HepG2 (cell line): ENCODE data around the gene DHX8. TPM values are rescaled to one million over a fixed set of nuclear protein-coding genes. Genes with fewer than 3 reads are reported as not detected.

Experiments
- ATM ChIP-seq: fragments of 450-650 bp; IDR thresholded peaks from 2 replicates; pipeline ENCODE4 v1.7.1; 2017; ENCODE audit warnings: mild to moderate bottlenecking, borderline replicate concordance
- DRAP1 ChIP-seq: IDR thresholded peaks from 2 replicates; pipeline ENCODE4 v1.6.1; 2016; ENCODE audit warnings: missing genetic modification reagents, missing compliant biosample characterization
- KAT7 ChIP-seq: IDR thresholded peaks from 2 replicates; pipeline ENCODE4 v1.6.1; 2018; ENCODE audit warnings: borderline replicate concordance, missing compliant biosample characterization
- KLF9 ChIP-seq: IDR thresholded peaks from 2 replicates; pipeline ENCODE4 v1.6.1; 2016; ENCODE audit warnings: low read depth
- KMT2B ChIP-seq: IDR thresholded peaks from 2 replicates; pipeline ENCODE4 v1.6.1; 2016; ENCODE audit warnings: missing genetic modification reagents, missing compliant biosample characterization
- MTF2 ChIP-seq: sonication (generic); formaldehyde crosslinking; IDR thresholded peaks from 2 replicates; pipeline ENCODE4 v1.5.0; 2020; ENCODE audit warnings: missing genetic modification reagents, borderline replicate concordance
- MYNN ChIP-seq: sonication (generic); formaldehyde crosslinking; IDR thresholded peaks from 2 replicates; pipeline ENCODE4 v1.4.0; 2020; ENCODE audit warnings: mild to moderate bottlenecking, low read depth, missing genetic modification reagents
- SALL1 ChIP-seq: sonication (generic); formaldehyde crosslinking; IDR thresholded peaks from 2 replicates; pipeline ENCODE4 v1.8.0; 2022; ENCODE audit warnings: mild to moderate bottlenecking, missing genetic modification reagents
- SP4 ChIP-seq: sonication (generic); formaldehyde crosslinking; IDR thresholded peaks from 2 replicates; pipeline ENCODE4 v1.8.1; 2023; ENCODE audit warnings: mild to moderate bottlenecking, missing genetic modification reagents
- SPEN ChIP-seq: sonication (generic); formaldehyde crosslinking; IDR thresholded peaks from 2 replicates; pipeline ENCODE4 v1.5.1; 2020; ENCODE audit warnings: low read depth, mild to moderate bottlenecking, missing genetic modification reagents
- SRF ChIP-seq: IDR thresholded peaks from 2 replicates; pipeline ENCODE4 v1.6.1; 2011; ENCODE audit warnings: mild to moderate bottlenecking, low read depth, low read length, moderate library complexity
- TBX3 ChIP-seq: fragments of 450-650 bp; IDR thresholded peaks from 2 replicates; pipeline ENCODE4 v1.6.1; 2017; ENCODE audit warnings: antibody characterized with exemption, mild to moderate bottlenecking, inconsistent platforms, borderline replicate concordance
- ZBTB33 ChIP-seq: sonication (generic); formaldehyde crosslinking; IDR thresholded peaks from 2 replicates; pipeline ENCODE4 v1.4.0; 2020; ENCODE audit warnings: missing genetic modification reagents
- ZMYM3 ChIP-seq: sonication (generic); formaldehyde crosslinking; IDR thresholded peaks from 2 replicates; pipeline ENCODE4 v1.5.1; 2020; ENCODE audit warnings: mild to moderate bottlenecking, missing genetic modification reagents
- ZMYM4 ChIP-seq: sonication (generic); formaldehyde crosslinking; IDR thresholded peaks from 2 replicates; pipeline ENCODE4 v1.8.1; 2023; ENCODE audit warnings: mild to moderate bottlenecking, missing genetic modification reagents
- ZNF10 ChIP-seq: sonication (generic); formaldehyde crosslinking; IDR thresholded peaks from 2 replicates; pipeline ENCODE4 v1.4.0; 2020; ENCODE audit warnings: mild to moderate bottlenecking, low read depth, missing genetic modification reagents, borderline replicate concordance
- ZNF256 ChIP-seq: sonication (generic); formaldehyde crosslinking; conservative IDR thresholded peaks from 2 replicates; pipeline ENCODE4 v1.4.0; 2020; ENCODE audit warnings: missing genetic modification reagents
- ZNF362 ChIP-seq: sonication (generic); formaldehyde crosslinking; IDR thresholded peaks from 2 replicates; pipeline ENCODE4 v1.4.0; 2020; ENCODE audit warnings: missing genetic modification reagents, mild to moderate bottlenecking, borderline replicate concordance
- ZNF557 ChIP-seq: sonication (generic); formaldehyde crosslinking; IDR thresholded peaks from 2 replicates; pipeline ENCODE4 v1.4.0; 2020; ENCODE audit warnings: missing genetic modification reagents
- ZNF570 ChIP-seq: sonication (generic); formaldehyde crosslinking; IDR thresholded peaks from 2 replicates; pipeline ENCODE4 v1.4.0; 2020; ENCODE audit warnings: mild to moderate bottlenecking, missing genetic modification reagents, borderline replicate concordance
- ZNF781 ChIP-seq: sonication (generic); formaldehyde crosslinking; IDR thresholded peaks from 2 replicates; pipeline ENCODE4 v1.5.1; 2020; ENCODE audit warnings: borderline replicate concordance, mild to moderate bottlenecking, missing genetic modification reagents; ENCODE audit errors: not compliant biosample characterization
- polyA plus RNA-seq, 8 experiments: library from polyadenylated mRNA; depleted of rRNA in 3 of 8; stranded (reverse) in 7 of 8; unstranded in 1 of 8; fragments of >200 nt; fragmentation: Illumina TruSeq in 4 of 8; extraction: Trizol in 4 of 8; gene quantifications; 2 replicates each; pipeline versions ENCODE4 v1.2.1 to v1.2.3, GENCODE V29; 2011 to 2016; ENCODE audit warnings: low read depth in 4 of 8, missing spikeins in 1 of 8, mixed read lengths in 1 of 8; ENCODE audit not compliant: insufficient read depth in 1 of 8
- total RNA-seq, 5 experiments: library from RNA; depleted of rRNA; stranded (reverse); fragments of >200 nt; fragmentation: Illumina TruSeq; extraction: Trizol; gene quantifications; 2 replicates each; pipeline ENCODE4 v1.2.3, GENCODE V29; 2016; ENCODE audit warnings: low read depth in 1 of 5

The DHX8 gene
- total and polyA plus RNA-seq, 2 of the 13 experiments (the other 11 are each of a cell fraction or from before 2014, with no cell fraction given), result 24.8 to 48.9 TPM

GRCh38 chr17:43553573-43553972, 69.8 kb downstream of the DHX8 start (continued):
- TF ChIP-seq KLF9 (CRISPR knock-in tag) (no peak), ZNF557 (CRISPR knock-in tag) (no peak), ZMYM4 (CRISPR knock-in tag) (no peak), MTF2 (CRISPR knock-in tag) (no peak), ZNF570 (CRISPR knock-in tag) (no peak), MYNN (CRISPR knock-in tag) (no peak), SRF (no peak), ZNF256 (CRISPR knock-in tag) (no peak), ZNF362 (CRISPR knock-in tag) (no peak), SP4 (CRISPR knock-in tag) (0 out of 2 replicates have a peak, but pooled peaks have one; percentile 7), DRAP1 (CRISPR knock-in tag) (no peak), KAT7 (no peak), ZNF781 (no peak), ZBTB33 (CRISPR knock-in tag) (0 out of 2 replicates have a peak, but pooled peaks have one; percentile 5), KMT2B (CRISPR knock-in tag) (no peak), SPEN (CRISPR knock-in tag) (no peak), ZMYM3 (CRISPR knock-in tag) (0 out of 2 replicates have a peak, but pooled peaks have one; percentile 0), ATM (no peak), ZNF10 (CRISPR knock-in tag) (no peak), TBX3 (no peak), SALL1 (CRISPR knock-in tag) (no peak)
